Measurements from ENCODE around the gene HIF1AN. TPM values are rescaled to one million over a fixed set of nuclear protein-coding genes. Genes with fewer than 3 reads are reported as not detected.

HIF1AN gene
- total RNA-seq, 1 experiment from 2014 or later, result 9.8 TPM

Other genes starting within 250 kb of the HIF1AN start
- 70.4 and 79.6 TPM in 2 replicates for gene BLOC1S2, start 249.3 kb upstream of the HIF1AN start, total RNA-seq (2014; rRNA removed; shearing (Covaris generic))
- gene PKD2L1, start 205.7 kb upstream of the HIF1AN start, total RNA-seq (2014; rRNA removed; shearing (Covaris generic)), result not detected in 2 replicates
- gene SCD, start 188.7 kb upstream of the HIF1AN start, total RNA-seq (2014; rRNA removed; shearing (Covaris generic)), result 149 and 198 TPM in 2 replicates
- not detected in 2 replicates for gene WNT8B, start 72.9 kb upstream of the HIF1AN start, total RNA-seq (2014; rRNA removed; shearing (Covaris generic))
- gene SEC31B, start 16.1 kb upstream of the HIF1AN start, total RNA-seq (2014; rRNA removed; shearing (Covaris generic)), result 0.93 and 1.9 TPM in 2 replicates
- 239 and 289 TPM in 2 replicates for gene NDUFB8, start 6.1 kb upstream of the HIF1AN start, total RNA-seq (2014; rRNA removed; shearing (Covaris generic))
- gene PAX2, start 209.6 kb downstream of the HIF1AN start, total RNA-seq (2014; rRNA removed; shearing (Covaris generic)), result not detected in 2 replicates

Data from HT1080 (cell line).